ENCODE measurements around the gene IFNAR1. TPM values are rescaled to one million over a fixed set of nuclear protein-coding genes. Genes with fewer than 3 reads are reported as not detected.

The IFNAR1 gene
- total RNA-seq, 4 donors from 2014 or later = 8.9 to 24.3 (median 9.9) TPM

GRCh38 chr21:33369586-33369985 lies 44.8 kb downstream of the IFNAR1 start:
- ATAC-seq (no peak), DNase-seq (no peak)
- Histone ChIP-seq H3K27me3 (no peaks in the 10 kb centered on the region), H3K4me3 (no peak overlapping the region), H3K4me1 (no peaks in the 10 kb centered on the region), H3K9me3 (no peaks in the 10 kb centered on the region), H3K27ac (no peak overlapping the region), H3K36me3 (no peaks in the 10 kb centered on the region)
- in situ Hi-C loops (cut with MboI; ENCODE audit: low sequenced_read_pairs in 4 of 4) (loop anchor here in 3 of 4 donors (10.0 kb wide), 3 partner anchors 75 to 175 kb away; no protein-coding TSS in a partner anchor), intact Hi-C loops (cut with DNase I; ENCODE audit: low total_unique reads) (no loop called here)
- TF ChIP-seq, protein P1, sequence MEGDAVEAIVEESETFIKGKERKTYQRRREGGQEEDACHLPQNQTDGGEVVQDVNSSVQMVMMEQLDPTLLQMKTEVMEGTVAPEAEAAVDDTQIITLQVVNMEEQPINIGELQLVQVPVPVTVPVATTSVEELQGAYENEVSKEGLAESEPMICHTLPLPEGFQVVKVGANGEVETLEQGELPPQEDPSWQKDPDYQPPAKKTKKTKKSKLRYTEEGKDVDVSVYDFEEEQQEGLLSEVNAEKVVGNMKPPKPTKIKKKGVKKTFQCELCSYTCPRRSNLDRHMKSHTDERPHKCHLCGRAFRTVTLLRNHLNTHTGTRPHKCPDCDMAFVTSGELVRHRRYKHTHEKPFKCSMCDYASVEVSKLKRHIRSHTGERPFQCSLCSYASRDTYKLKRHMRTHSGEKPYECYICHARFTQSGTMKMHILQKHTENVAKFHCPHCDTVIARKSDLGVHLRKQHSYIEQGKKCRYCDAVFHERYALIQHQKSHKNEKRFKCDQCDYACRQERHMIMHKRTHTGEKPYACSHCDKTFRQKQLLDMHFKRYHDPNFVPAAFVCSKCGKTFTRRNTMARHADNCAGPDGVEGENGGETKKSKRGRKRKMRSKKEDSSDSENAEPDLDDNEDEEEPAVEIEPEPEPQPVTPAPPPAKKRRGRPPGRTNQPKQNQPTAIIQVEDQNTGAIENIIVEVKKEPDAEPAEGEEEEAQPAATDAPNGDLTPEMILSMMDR (IDR thresholded peaks at IDR 0.05 in 4 of 5, conservative IDR thresholded peaks at IDR 0.05 in 1 of 5) = no peak
- no peak for TF ChIP-seq POLR2A (IDR thresholded peaks at IDR 0.05)

GRCh38 chr21:33370305-33370704 lies 45.5 kb downstream of the IFNAR1 start:
- intact Hi-C loops (cut with DNase I; ENCODE audit: low total_unique reads) (no loop called here), in situ Hi-C loops (cut with MboI; ENCODE audit: low sequenced_read_pairs in 4 of 4) (no loop called here)
- DNase-seq (no peak), ATAC-seq (no peak)
- Histone ChIP-seq H3K4me1 (no peaks in the 10 kb centered on the region), H3K27me3 (no peaks in the 10 kb centered on the region), H3K36me3 (no peaks in the 10 kb centered on the region), H3K27ac (no peak overlapping the region), H3K9me3 (no peaks in the 10 kb centered on the region), H3K4me3 (no peak overlapping the region)
- TF ChIP-seq, protein P1 (IDR thresholded peaks at IDR 0.05 in 4 of 5, conservative IDR thresholded peaks at IDR 0.05 in 1 of 5) = no peak
- TF ChIP-seq POLR2A (IDR thresholded peaks at IDR 0.05) = no peak

- no peaks in the 10 kb centered on the region for H3K9me3 ChIP-seq
- TF ChIP-seq, protein P1 (IDR thresholded peaks at IDR 0.05 in 4 of 5, conservative IDR thresholded peaks at IDR 0.05 in 1 of 5) = no peak
- TF ChIP-seq POLR2A (IDR thresholded peaks at IDR 0.05) = no peak
- no peaks in the 10 kb centered on the region for H3K4me1 ChIP-seq
- no peak overlapping the region for H3K4me3 ChIP-seq
- H3K27me3 ChIP-seq = no peaks in the 10 kb centered on the region
- H3K27ac ChIP-seq = no peak overlapping the region
- ATAC-seq (no peak), DNase-seq (no peak)
- in situ Hi-C loops (cut with MboI; ENCODE audit: low sequenced_read_pairs in 4 of 4) (no loop called here), intact Hi-C loops (cut with DNase I; ENCODE audit: low total_unique reads) (no loop called here)
- no peaks in the 10 kb centered on the region for H3K36me3 ChIP-seq
Measured at GRCh38 chr21:33371366-33371765, 46.6 kb downstream of the IFNAR1 start.

DNA sequence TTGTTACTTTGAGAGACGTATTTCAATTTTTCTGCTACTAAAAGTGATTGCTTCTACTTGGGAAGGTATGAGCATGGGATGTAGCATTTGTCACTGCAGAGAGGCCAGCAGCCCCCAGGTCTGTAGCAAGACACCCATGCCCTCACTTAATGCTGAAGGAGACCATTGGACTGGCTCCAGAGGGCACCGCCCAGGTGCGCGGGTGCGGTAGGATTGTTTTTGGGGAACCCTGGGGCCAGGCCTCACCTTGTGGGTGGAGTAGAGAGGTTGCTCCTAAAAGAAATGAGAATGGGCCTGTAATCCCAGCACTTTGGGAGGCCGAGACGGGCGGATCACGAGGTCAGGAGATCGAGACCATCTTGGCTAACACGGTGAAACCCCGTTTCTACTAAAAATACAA lies 47.8 kb downstream of the IFNAR1 start:
- intact Hi-C loops (cut with DNase I; ENCODE audit: low total_unique reads) = no loop called here
- DNase-seq = no peak
- in situ Hi-C loops (cut with MboI; ENCODE audit: low sequenced_read_pairs in 4 of 4) = no loop called here

More for the DNA sequence above, 47.8 kb downstream of the IFNAR1 start:
- TF ChIP-seq POLR2A (IDR thresholded peaks at IDR 0.05) = no peak
- TF ChIP-seq, protein P1 (IDR thresholded peaks at IDR 0.05 in 4 of 5, conservative IDR thresholded peaks at IDR 0.05 in 1 of 5) = no peak
- H3K4me3 ChIP-seq = no peak overlapping the region
- H3K4me1 ChIP-seq = no peaks in the 10 kb centered on the region
- H3K27ac ChIP-seq = no peak overlapping the region
- H3K27me3 ChIP-seq = no peaks in the 10 kb centered on the region
- no peaks in the 10 kb centered on the region for H3K9me3 ChIP-seq
- H3K36me3 ChIP-seq = no peaks in the 10 kb centered on the region
- ATAC-seq = no peak

Measured in gastrocnemius medialis (tissue), 4 donors.